Measurements from ENCODE around the gene UHMK1.

UHMK1 gene

GRCh38 chr1:162502928-162503327, 5.3 kb downstream of the UHMK1 start:
- DNase-seq: no peak

GRCh38 chr1:162527314-162527713, 29.7 kb downstream of the UHMK1 start:
- no peak for DNase-seq

- no peak for DNase-seq
These were observed 32.8 kb downstream of the UHMK1 start for GRCh38 chr1:162530307-162530987.

GRCh38 chr1:162530988-162531319, 33.3 kb downstream of the UHMK1 start:
- no peak for DNase-seq

- DNase-seq: no peak
These were observed 37.9 kb downstream of the UHMK1 start for GRCh38 chr1:162535501-162535900.

GRCh38 chr1:162536511-162536910, 38.9 kb downstream of the UHMK1 start:
- no peak for DNase-seq

- no peak for DNase-seq
These were observed 39.6 kb downstream of the UHMK1 start for GRCh38 chr1:162537216-162537615.

- no peak for DNase-seq
These were observed 41.3 kb downstream of the UHMK1 start for GRCh38 chr1:162538815-162539431.

GRCh38 chr1:162541619-162542141, 44.1 kb downstream of the UHMK1 start:
- no peak for DNase-seq

- DNase-seq: no peak
These were observed 45.6 kb downstream of the UHMK1 start for GRCh38 chr1:162543228-162543627.

- no peak for DNase-seq
These were observed 50.6 kb downstream of the UHMK1 start for GRCh38 chr1:162548170-162548569.

- DNase-seq: no peak
These were observed 51.4 kb downstream of the UHMK1 start for GRCh38 chr1:162549001-162549400.

GRCh38 chr1:162550925-162551324, 53.3 kb downstream of the UHMK1 start:
- no peak for DNase-seq

GRCh38 chr1:162551969-162552683, 54.5 kb downstream of the UHMK1 start:
- no peak for DNase-seq

- DNase-seq: no peak
These were observed 55.1 kb downstream of the UHMK1 start for GRCh38 chr1:162552684-162553252.

- no peak for DNase-seq
These were observed 56.6 kb downstream of the UHMK1 start for GRCh38 chr1:162554258-162554657.

- DNase-seq: no peak
These were observed 59.9 kb downstream of the UHMK1 start for GRCh38 chr1:162557536-162557935.

GRCh38 chr1:162560303-162561036, 62.9 kb downstream of the UHMK1 start:
- DNase-seq: no peak

- peak; percentile 87 for DNase-seq
These were observed 63.5 kb downstream of the UHMK1 start for GRCh38 chr1:162561037-162561615.

- DNase-seq: peak; percentile 87
These were observed 64.2 kb downstream of the UHMK1 start, which contains the start of gene UAP1 for GRCh38 chr1:162561616-162562469. TSS of gene UAP1 (plus strand) at chr1:162561722. CDS start at chr1:162566069, 4,347 bp downstream.

- no peak for DNase-seq
These were observed 64.8 kb downstream of the UHMK1 start for GRCh38 chr1:162562470-162562828.

Measured in right kidney (tissue), 1 donor.